GM19240 (cell line): ENCODE data around the gene RCE1.

Experiments
- DNase-seq: peaks from one replicate; pipeline ENCODE4 v3.0.0; 2011; ENCODE audit warnings: low spot score; ENCODE audit not compliant: insufficient read length

Gene RCE1

GRCh38 chr11:66868082-66868725, 25.0 kb downstream of the RCE1 start:
- DNase-seq = no peak

DNA sequence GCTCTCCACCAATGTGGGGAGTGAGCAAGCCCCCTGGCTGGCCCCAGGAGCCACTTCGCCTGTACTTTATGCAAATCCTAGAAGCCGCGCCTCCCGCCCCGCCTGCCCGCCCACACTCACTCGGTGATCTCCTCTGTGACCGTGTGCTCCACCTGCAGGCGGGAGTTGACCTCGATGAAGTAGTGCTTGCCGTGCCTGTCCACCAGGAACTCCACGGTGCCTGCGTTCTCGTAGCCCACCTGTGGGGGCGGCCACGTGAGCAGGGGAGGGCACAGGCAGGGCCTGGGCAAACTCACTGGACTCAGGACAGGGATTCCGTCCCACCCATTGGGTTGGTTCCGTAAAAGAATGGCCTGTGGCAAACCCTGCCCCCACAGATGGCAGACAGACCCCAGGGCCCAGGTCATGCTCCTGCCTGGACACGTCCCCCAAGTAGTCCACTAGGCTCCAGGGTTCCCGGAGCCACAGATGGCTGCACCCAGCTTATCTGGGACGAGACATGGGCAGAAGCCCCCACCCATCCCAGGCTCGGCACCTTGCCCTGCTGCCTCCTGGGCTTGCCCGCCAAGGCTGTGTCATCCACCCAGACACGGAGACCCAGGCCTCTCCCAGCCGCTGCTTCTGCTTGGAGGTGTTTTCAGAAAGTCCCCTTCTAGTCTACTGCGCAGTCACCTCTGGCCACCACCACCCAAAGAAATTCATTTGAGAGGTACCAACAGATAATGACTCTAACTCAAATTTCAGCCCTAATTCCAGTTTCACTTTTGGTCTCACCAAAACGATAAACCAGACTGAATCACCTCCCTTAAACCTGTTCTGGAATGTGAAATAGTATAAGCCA, 25.7 kb downstream of the RCE1 start:
- peak; percentile 97 for DNase-seq

DNA sequence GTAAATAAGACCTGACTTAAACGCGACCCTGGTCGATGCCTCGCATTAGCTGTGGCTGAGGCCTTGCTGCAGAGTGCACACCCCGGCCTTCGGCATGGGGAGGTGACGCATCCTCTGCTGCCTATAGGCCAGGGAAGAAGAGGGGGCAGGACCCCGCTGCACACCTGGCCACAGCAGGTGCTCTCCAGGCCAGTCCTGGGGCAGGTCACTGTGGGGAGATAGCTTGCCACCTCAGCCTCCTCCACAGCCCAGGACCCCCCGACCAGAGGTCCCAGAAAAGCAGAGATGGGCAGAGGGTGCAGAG, 26.3 kb downstream of the RCE1 start:
- no peak for DNase-seq

DNA sequence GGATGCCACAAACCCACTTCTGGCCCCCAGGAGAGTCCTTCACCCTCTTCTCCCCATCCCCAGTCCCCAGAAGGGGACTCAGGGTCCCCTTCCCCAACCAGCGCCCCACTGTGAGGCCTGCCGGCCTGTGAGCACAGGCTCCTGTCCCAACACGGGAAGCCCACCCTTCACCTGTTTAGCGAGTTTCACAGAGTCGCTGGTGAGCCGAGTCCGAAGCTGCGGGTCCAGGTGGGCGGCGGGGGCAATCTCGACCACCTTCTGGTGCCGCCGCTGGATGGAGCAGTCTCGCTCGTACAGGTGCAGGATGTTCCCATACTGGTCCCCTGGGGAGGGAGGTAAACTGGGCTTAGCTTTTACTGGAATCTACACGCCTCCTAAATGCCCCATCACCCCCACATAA, 26.9 kb downstream of the RCE1 start:
- no peak for DNase-seq

DNA sequence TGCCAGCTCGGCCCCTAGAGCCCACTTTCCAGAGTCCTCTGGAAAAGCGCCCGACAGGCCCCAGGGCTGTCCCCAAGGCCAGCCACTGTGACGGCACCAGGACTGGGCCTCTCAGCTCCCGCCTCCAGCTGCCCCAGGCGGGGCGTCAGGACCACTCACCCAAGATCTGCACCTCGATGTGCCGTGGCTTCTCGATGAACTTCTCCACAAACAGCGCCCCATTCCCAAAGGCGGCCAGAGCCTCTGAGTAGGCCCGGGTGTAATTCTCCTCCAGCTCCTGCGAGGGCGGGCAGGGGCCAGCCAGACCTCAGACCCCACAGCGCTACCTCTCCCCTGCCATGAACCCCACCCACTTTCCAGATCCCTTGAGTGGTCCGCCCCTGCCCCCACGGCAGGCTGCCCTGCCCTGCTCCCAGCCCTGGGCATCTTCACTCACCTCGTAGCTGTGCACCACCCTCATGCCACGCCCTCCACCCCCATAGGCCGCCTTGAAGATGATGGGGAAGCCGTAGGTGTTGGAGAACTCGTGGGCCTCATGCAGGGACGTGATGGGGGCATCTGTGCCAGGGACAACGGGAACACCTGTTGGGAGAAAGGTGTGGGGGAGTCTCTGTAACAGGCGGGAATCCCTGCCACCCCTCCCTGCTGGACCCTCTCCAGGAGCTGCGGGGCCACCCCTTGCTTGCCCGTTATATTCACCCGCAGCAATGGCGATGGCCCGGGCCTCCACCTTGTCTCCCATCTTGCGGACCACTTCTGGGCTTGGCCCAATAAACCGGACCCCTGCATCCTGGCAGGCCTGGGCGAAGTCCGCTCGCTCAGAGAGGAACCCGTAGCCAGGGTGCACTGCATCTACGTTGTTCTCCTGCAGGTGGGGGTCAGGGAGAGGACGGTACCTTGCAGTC, 27.6 kb downstream of the RCE1 start:
- no peak for DNase-seq

DNA sequence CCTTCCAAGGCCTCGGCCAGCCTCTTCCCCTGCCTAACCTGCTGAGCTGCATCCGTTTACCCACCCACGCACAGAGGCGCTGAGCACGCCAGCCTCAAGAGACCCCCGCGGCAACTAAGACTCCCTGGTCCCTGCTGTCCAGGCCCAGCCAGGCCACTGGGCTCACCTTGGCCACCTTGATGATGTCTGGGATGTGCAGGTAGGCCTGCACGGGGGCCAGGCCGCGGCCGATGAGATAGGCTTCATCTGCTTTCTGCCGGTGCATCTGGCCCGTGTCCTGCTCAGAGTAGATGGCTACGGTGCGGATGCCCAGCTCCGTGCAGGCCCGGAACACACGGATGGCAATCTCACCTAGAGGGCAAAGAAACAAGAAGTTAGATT, 28.3 kb downstream of the RCE1 start:
- DNase-seq = no peak

GRCh38 chr11:66874232-66874631, 31.0 kb downstream of the RCE1 start:
- no peak for DNase-seq

- no peak for DNase-seq
Observed at GRCh38 chr11:66875378-66875777, 32.1 kb downstream of the RCE1 start.

DNA sequence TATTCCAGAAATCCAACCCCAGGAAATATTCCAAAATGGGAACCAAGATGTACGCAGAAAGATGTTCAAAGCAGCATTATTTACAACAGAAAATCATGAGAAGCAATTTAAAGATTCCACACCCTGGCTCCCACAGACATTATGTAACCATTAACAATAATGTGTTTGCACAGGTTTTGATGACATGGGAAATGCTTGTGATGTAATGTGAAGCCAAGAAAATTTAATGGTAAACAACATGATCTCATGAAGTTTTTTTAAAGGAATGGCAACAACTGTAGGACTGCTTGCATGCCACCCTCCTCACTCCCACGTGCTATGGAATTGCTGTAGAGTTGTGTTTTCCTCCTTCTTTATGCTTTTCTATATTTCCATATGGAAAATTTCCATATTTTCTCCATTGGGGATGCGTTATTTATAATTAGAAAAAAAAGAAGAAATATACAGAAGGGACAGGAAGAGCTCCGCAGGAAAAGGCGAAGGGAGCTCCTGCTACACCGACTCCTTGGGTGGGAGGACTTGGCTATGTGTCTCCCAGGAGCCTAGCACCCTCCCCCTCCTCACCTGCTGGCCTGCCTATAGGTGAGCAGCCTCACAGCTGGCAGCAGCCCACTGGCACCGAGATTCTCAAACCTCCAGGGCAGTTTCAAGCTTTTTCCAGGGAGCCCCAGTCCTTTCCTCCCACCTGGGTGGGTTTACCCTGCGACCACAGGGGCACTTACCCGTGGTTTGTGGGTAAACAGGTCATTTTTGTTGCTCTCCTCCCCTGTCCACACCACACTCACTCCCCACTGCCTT, 34.5 kb downstream of the RCE1 start:
- DNase-seq = no peak

DNA sequence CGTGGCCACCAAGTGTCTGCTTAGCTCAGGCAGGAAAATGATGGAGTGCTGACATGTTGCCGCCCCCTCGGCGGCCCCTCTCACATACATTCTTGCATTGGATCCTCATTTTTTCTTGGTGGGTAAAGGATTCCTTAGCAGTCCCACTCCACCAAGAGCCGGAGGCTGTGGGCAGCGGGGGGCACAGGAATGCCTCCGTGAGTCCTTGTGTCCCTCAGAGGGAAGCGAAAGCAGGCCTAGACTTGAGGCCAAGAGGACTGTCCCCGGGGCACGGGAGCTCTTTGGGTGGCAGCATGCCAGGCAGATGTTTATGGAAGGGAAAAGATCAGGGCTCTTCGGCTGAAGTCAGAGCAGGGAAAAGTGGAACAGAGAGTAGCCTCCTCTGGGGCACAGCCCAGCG, 35.2 kb downstream of the RCE1 start:
- no peak for DNase-seq

DNA sequence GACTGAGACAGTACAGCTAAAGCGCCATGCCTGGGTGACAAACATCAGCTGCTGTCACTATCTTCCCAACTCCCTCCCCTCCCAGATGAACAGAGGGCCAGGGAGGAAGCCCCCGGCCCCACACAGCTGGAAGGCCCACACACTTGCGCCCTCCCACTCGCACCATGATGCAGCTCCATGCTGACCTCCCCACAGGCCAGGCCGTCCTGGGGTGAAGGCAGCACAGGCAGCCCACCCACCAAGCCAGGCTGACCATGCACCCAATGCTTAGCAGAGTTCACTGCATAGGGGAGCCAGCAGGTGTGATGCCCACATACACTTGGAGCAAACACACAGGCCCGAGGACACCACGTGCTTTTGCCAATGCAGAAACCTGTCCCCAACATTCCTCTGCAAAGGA, 35.8 kb downstream of the RCE1 start:
- DNase-seq = no peak

GRCh38 chr11:66879583-66879982, 36.3 kb downstream of the RCE1 start:
- no peak for DNase-seq

- no peak for DNase-seq
Observed at GRCh38 chr11:66879999-66880398, 36.8 kb downstream of the RCE1 start.

- no peak for DNase-seq
Observed at GRCh38 chr11:66880496-66881450, 37.5 kb downstream of the RCE1 start.

GRCh38 chr11:66881451-66881835, 38.2 kb downstream of the RCE1 start:
- no peak for DNase-seq

- DNase-seq = no peak
Observed at GRCh38 chr11:66881927-66882452, 38.7 kb downstream of the RCE1 start.

GRCh38 chr11:66882561-66883015, 39.3 kb downstream of the RCE1 start:
- no peak for DNase-seq

- peak; percentile 29 for DNase-seq
Observed at GRCh38 chr11:66883016-66883965, 40.0 kb downstream of the RCE1 start.

GRCh38 chr11:66884443-66884842, 41.2 kb downstream of the RCE1 start:
- DNase-seq = no peak
